B cell (primary cell): Measurements from ENCODE around the gene SLC7A10. TPM values are rescaled to one million over a fixed set of nuclear protein-coding genes. Genes with fewer than 3 reads are reported as not detected.

Source experiments
- ATAC-seq: fragments of 200-7000 bp; cut with Tn5 transposase; one replicate; pipeline ENCODE4 v1.10.0; 2021; ENCODE audit warnings: low read depth, mild to moderate bottlenecking, moderate number of reproducible peaks, moderate library complexity
- CTCF ChIA-PET: fragments of 350-600 bp; sonication (Branson Sonifier 250); formaldehyde crosslinking; loops from one replicate; lab custom pipeline; 2021; ENCODE audit warnings: antibody characterized with exemption, inconsistent platforms; lab: Charles Lee
- POLR2A ChIA-PET: fragments of 350-600 bp; sonication (Branson Sonifier 250); formaldehyde crosslinking; loops from one replicate; lab custom pipeline; 2021; ENCODE audit warnings: antibody characterized with exemption; lab: Charles Lee
- DNase-seq: peaks from one replicate; pipeline ENCODE4 v3.0.0; 2013
- H2AFZ ChIP-seq: 2 replicates; pipeline ENCODE4 v1.6.1; 2012; ENCODE audit warnings: mild to moderate bottlenecking, low read depth, low read length; ENCODE audit not compliant: insufficient read depth, poor library complexity, severe bottlenecking
- H3K27ac ChIP-seq, 2 donors: 1 replicate in 1 of 2; 2 replicates in 1 of 2; pipeline ENCODE4 v1.5.1; 2012 to 2013; ENCODE audit warnings: low read length in 2 of 2, mild to moderate bottlenecking in 2 of 2, moderate library complexity in 1 of 2
- H3K27me3 ChIP-seq, 4 experiments: fragments of 200-600 bp in 1 of 4; sonication (generic) in 1 of 4; replicated peaks in 1 of 4; 1 replicate in 2 of 4; 2 replicates in 2 of 4; pipeline versions ENCODE4 v1.6.1 to v1.7.0; 2013 to 2016; ENCODE audit warnings: low read length in 3 of 4, mild to moderate bottlenecking in 2 of 4, mixed read lengths in 1 of 4, moderate library complexity in 1 of 4; ENCODE audit not compliant: insufficient read depth in 4 of 4, control insufficient read depth in 3 of 4; ENCODE audit errors: control extremely low read depth in 1 of 4
- H3K36me3 ChIP-seq, 2 experiments: replicated peaks in 1 of 2; 1 replicate in 1 of 2; 2 replicates in 1 of 2; pipeline versions ENCODE4 v1.6.1 to v1.7.1; 2013; ENCODE audit warnings: low read length in 1 of 2; ENCODE audit not compliant: insufficient read depth in 2 of 2, control insufficient read depth in 1 of 2; ENCODE audit errors: control extremely low read depth in 1 of 2, extremely low read depth in 1 of 2
- H3K4me1 ChIP-seq, 2 donors: fragments of 200-600 bp in 1 of 2; sonication (generic) in 1 of 2; 1 replicate in 1 of 2; 2 replicates in 1 of 2; pipeline versions ENCODE4 v1.5.1 to v1.6.1; 2013 to 2017; ENCODE audit warnings: low read length in 2 of 2; ENCODE audit not compliant: control insufficient read depth in 2 of 2, insufficient read depth in 2 of 2
- H3K4me2 ChIP-seq: replicated peaks from 2 replicates; pipeline ENCODE3; 2012; ENCODE audit warnings: mild to moderate bottlenecking, low read depth, low read length; ENCODE audit not compliant: poor library complexity, severe bottlenecking
- H3K4me3 ChIP-seq, 5 experiments: fragments of 200-600 bp in 1 of 5; sonication (generic) in 1 of 5; 1 replicate in 3 of 5; 2 replicates in 2 of 5; pipeline versions ENCODE4 v1.5.1 to v1.7.0; 2011 to 2016; ENCODE audit warnings: low read length in 4 of 5, mild to moderate bottlenecking in 4 of 5, low read depth in 2 of 5, control low read depth in 1 of 5, moderate library complexity in 1 of 5; ENCODE audit not compliant: insufficient read depth in 1 of 5; ENCODE audit errors: control extremely low read depth in 1 of 5, extremely low read depth in 1 of 5
- H3K79me2 ChIP-seq: fragments of 200-600 bp; sonication (generic); one replicate; pipeline ENCODE4 v1.6.0; 2016; ENCODE audit warnings: low read length; ENCODE audit not compliant: control insufficient read depth, insufficient read depth
- H3K9ac ChIP-seq: fragments of 200-600 bp; sonication (generic); 2 replicates; pipeline ENCODE4 v1.6.1; 2017; ENCODE audit warnings: mild to moderate bottlenecking, low read length, moderate library complexity
- H3K9me3 ChIP-seq, 3 donors: one replicate each; pipeline versions ENCODE4 v1.6.1 to v1.7.1; 2013; ENCODE audit warnings: low read length in 2 of 3; ENCODE audit not compliant: control insufficient read depth in 2 of 3, insufficient read depth in 1 of 3; ENCODE audit errors: control extremely low read depth in 1 of 3
- H4K20me1 ChIP-seq: 2 replicates; pipeline ENCODE4 v1.6.0; 2012; ENCODE audit warnings: mild to moderate bottlenecking, low read length; ENCODE audit not compliant: insufficient read depth, control insufficient read depth, poor library complexity, severe bottlenecking
- H3K27ac Mint-ChIP-seq: one replicate; pipeline ENCODE4 v1.8.0; 2021; ENCODE audit warnings: mixed read lengths
- H3K27me3 Mint-ChIP-seq: one replicate; pipeline ENCODE4 v1.8.0; 2021; ENCODE audit warnings: mixed read lengths
- H3K4me1 Mint-ChIP-seq: one replicate; pipeline ENCODE4 v1.8.0; 2021; ENCODE audit warnings: mixed read lengths
- H3K4me3 Mint-ChIP-seq: one replicate; pipeline ENCODE4 v1.8.0; 2021; ENCODE audit warnings: mixed read lengths
- H3K9me3 Mint-ChIP-seq: one replicate; pipeline ENCODE4 v1.8.0; 2022; ENCODE audit warnings: mixed read lengths; ENCODE audit not compliant: insufficient read depth
- CTCF ChIP-seq: fragments of 200-600 bp; IDR thresholded peaks from one replicate; pipeline ENCODE4 v1.8.0; 2022; ENCODE audit warnings: antibody characterized with exemption, mild to moderate bottlenecking
- EZH2 ChIP-seq: IDR thresholded peaks from 2 replicates; pipeline ENCODE4 v1.6.1; 2012; ENCODE audit warnings: borderline replicate concordance, low read depth, mild to moderate bottlenecking, moderate library complexity, low read length; ENCODE audit not compliant: insufficient read depth, poor library complexity, severe bottlenecking
- WGBS: methylation state at CpG from one replicate; pipeline ENCODE4 v1.1.5; 2013; ENCODE audit warnings: missing lambda C conversion rate; ENCODE audit not compliant: insufficient coverage; 5-methylcytosine and 5-hydroxymethylcytosine counted together
- intact Hi-C: fragments of 100-400 bp; cut with micrococcal nuclease; formaldehyde crosslinking; loops from one replicate; pipeline ENCODE4 v1.10.0; 2022
- polyA plus RNA-seq: library from polyadenylated mRNA; depleted of rRNA; stranded (reverse); fragments of >200 nt; gene quantifications from 2 replicates; pipeline ENCODE4 v1.2.3, GENCODE V29; 2012
- total RNA-seq, 2 donors: library from RNA; stranded (reverse); fragments of 120-200 nt in 1 of 2; gene quantifications; 1 replicate in 1 of 2; 2 replicates in 1 of 2; pipeline versions ENCODE4 v1.2.3 to v1.2.4, GENCODE V29; 2013 to 2022

The SLC7A10 gene
- total and polyA plus RNA-seq, 2 donors (not counting 1 experiment from before 2014, with no cell fraction given): not detected

- peak overlapping the region; percentile 96 for H2AFZ ChIP-seq
- peak overlapping the region; percentile 87 for H3K4me2 ChIP-seq
- ChIA-PET POLR2A (interaction anchor here (1.0 to 2.1 kb wide), 2 partner anchors 32 to 197 kb away, joined by 3 to 10 read pairs; partner anchors contain the start of gene CEBPG), CTCF (interaction anchor here (0.9 to 3.1 kb wide), 9 partner anchors 9 to 198 kb away, joined by 3 to 14 read pairs (median 6); partner anchors contain the start of gene CEBPA)
- H3K79me2 ChIP-seq: peaks cover 14% of the 10 kb centered on the region
- no peaks in the 10 kb centered on the region for H3K9me3 ChIP-seq
- Mint-ChIP-seq H3K4me3 (peak overlapping the region; percentile 97), H3K4me1 (peaks cover 32% of the 10 kb centered on the region), H3K9me3 (no peaks in the 10 kb centered on the region), H3K27ac (peak overlapping the region; percentile 100), H3K27me3 (peaks cover 3% of the 10 kb centered on the region)
- peak overlapping the region; percentile 43 to 97 (median 90) for H3K4me3 ChIP-seq
- WGBS: 14% methylated on average over 21 of the region's 25 CpGs
- DNase-seq (no peak), ATAC-seq (no peak)
- no peaks in the 10 kb centered on the region for H4K20me1 ChIP-seq
- peaks cover 12 to 37% of the 10 kb centered on the region in 2 donors for H3K4me1 ChIP-seq
- no peaks in the 10 kb centered on the region for H3K36me3 ChIP-seq
- TF ChIP-seq CTCF (peak; percentile 5), EZH2 (no peak)
- intact Hi-C loops: loop anchor here (2.0 kb wide), 4 partner anchors 127 to 1189 kb away; partner anchors contain the start of genes CEBPA, GPI, PDCD5 and PEPD
- no peaks in the 10 kb centered on the region for H3K27me3 ChIP-seq
- peak overlapping the region; percentile 83 to 96 for H3K27ac ChIP-seq
- H3K9ac ChIP-seq: peak overlapping the region; percentile 95
Observed at GRCh38 chr19:33175886-33176669, 49.6 kb downstream of the SLC7A10 start.
